Uterus (tissue), 2 donors: ENCODE results near the gene HSPA1L.

Source experiments
- POLR2A ChIP-seq, 2 donors: fragments of 450-650 bp; IDR thresholded peaks; one replicate each; pipeline ENCODE4 v1.6.1; 2016; ENCODE audit warnings: antibody characterized with exemption in 2 of 2, mild to moderate bottlenecking in 1 of 2, moderate library complexity in 1 of 2
- TF ChIP-seq, protein P1 (sequence below), 4 experiments: fragments of 200-600 bp in 2 of 4; fragments of 450-650 bp in 2 of 4; sonication (generic) in 2 of 4; IDR thresholded peaks; one replicate each; pipeline ENCODE4 v1.5.1; 2016 to 2019; ENCODE audit warnings: antibody characterized with exemption in 4 of 4, mild to moderate bottlenecking in 2 of 4, moderate library complexity in 1 of 4

DNA sequence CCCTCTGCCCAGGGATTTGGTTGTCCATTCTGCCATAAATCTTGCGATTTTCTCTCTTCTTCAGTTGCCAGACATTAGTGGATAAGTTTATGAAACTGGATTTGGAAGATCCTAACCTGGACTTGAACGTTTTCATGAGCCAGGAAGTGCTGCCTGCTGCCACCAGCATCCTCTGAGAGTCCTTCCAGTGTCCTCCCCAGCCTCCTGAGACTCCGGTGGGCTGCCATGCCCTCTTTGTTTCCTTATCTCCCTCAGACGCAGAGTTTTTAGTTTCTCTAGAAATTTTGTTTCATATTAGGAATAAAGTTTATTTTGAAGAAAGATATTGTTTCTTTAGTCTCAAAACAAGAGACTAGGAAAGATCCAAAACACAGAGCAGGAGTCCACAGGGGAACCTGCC is 52.7 kb downstream of the HSPA1L start, which contains the start of gene SAPCD1:
- TF ChIP-seq POLR2A (IDR thresholded peaks at IDR 0.05): no peak
- TF ChIP-seq, protein P1, sequence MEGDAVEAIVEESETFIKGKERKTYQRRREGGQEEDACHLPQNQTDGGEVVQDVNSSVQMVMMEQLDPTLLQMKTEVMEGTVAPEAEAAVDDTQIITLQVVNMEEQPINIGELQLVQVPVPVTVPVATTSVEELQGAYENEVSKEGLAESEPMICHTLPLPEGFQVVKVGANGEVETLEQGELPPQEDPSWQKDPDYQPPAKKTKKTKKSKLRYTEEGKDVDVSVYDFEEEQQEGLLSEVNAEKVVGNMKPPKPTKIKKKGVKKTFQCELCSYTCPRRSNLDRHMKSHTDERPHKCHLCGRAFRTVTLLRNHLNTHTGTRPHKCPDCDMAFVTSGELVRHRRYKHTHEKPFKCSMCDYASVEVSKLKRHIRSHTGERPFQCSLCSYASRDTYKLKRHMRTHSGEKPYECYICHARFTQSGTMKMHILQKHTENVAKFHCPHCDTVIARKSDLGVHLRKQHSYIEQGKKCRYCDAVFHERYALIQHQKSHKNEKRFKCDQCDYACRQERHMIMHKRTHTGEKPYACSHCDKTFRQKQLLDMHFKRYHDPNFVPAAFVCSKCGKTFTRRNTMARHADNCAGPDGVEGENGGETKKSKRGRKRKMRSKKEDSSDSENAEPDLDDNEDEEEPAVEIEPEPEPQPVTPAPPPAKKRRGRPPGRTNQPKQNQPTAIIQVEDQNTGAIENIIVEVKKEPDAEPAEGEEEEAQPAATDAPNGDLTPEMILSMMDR (IDR thresholded peaks at IDR 0.05): no peak
